ENCODE data around the gene ATP6V1G1.
"Not testable (repeated sequence)": the region's sequence is repeated elsewhere in the genome, so short reads cannot be mapped to it uniquely, and the experiment has no call there.

Gene ATP6V1G1

DNA sequence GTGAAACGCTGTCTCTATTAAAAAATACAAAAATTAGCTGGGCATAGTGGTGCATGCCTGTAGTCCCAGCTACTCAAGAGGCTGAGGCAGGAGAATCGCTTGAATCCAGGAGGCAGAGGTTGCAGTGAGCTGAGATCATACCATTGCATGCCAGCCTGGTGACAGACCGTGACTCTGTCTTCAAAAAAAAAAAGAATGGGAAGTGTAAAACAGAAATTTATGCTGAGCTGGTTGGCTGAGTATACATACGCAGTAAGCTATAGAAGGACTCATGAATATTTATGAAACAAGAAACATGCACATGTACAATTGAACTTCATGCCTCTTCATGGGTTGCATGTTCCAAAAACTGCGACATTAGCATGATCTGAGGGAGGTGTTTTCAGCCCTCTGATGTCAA lies 10.8 kb upstream of the ATP6V1G1 start:
- DNase-seq (ENCODE audit: extremely low spot score, insufficient read length, low read depth); FAIRE-seq: not testable (repeated sequence)

GRCh38 chr9:114578134-114578533 lies 9.4 kb upstream of the ATP6V1G1 start:
- DNase-seq (ENCODE audit: extremely low spot score, insufficient read length, low read depth); FAIRE-seq: not testable (repeated sequence)

DNA sequence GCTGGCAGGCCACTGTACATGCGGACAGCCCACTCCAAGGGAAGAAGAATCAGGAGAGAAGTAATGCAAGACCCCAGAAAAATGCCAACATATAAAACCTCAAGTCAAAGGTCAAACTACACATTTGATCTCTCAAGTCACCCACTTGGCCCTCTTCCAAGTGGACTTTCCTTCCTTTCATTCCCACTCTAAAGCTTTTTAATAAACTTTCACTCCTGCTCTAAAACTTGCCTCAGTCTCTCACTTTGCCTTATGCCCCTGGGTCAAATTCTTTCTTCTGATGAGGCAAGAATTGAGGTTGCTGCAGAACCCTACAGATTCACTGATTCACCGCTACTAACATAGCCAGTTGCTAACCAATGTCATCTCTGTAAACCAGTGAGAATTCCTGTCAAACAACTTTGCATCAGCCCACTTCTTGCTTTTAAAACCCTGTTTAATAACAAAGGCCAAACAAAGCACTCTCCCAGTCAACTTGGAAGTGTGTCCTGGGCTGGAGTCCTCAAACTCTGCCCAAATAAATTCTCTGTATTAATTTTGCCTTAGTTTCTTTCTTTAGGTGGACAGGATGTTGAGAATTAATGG lies 6.9 kb upstream of the ATP6V1G1 start:
- FAIRE-seq (no peak), DNase-seq (ENCODE audit: extremely low spot score, insufficient read length, low read depth) (no peak)

GRCh38 chr9:114583371-114584155 lies 4.0 kb upstream of the ATP6V1G1 start:
- FAIRE-seq (no peak), DNase-seq (ENCODE audit: extremely low spot score, insufficient read length, low read depth) (no peak)

- DNase-seq (ENCODE audit: extremely low spot score, insufficient read length, low read depth), result no peak
Observed at GRCh38 chr9:114588210-114588609, 641 bp downstream of the ATP6V1G1 start.

GRCh38 chr9:114588651-114589526 lies 1.3 kb downstream of the ATP6V1G1 start:
- no peak for DNase-seq (ENCODE audit: extremely low spot score, insufficient read length, low read depth)
- no peak for FAIRE-seq

More at GRCh38 chr9:114588210-114588609, 641 bp downstream of the ATP6V1G1 start:
- no peak for FAIRE-seq

GRCh38 chr9:114590328-114590727 lies 2.8 kb downstream of the ATP6V1G1 start:
- FAIRE-seq, result no peak
- no peak for DNase-seq (ENCODE audit: extremely low spot score, insufficient read length, low read depth)

DNA sequence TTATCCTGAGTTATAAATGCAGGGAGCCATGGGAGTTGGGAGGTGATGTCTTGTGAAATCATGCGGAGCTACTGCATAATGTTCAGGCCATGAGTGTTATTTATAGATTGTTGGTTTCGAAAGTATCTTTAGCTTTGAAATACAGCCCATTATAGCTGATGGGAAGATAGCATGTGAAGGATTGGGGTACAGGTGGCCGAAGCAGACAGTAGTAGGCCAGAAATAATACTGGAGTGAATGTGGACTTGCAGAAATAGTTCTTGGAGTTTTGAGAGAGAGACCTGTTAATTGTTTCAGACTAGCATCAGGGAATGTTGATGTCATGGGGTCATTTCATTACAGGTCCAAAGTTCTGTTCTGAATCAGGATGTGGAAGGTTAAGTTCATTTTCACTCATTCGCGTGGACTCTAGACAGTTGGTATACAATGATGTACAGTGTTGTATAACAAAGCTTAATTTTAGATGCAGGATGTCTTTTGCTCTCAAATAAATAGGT lies 3.8 kb downstream of the ATP6V1G1 start:
- DNase-seq (ENCODE audit: extremely low spot score, insufficient read length, low read depth) (no peak), FAIRE-seq (no peak)

DNA sequence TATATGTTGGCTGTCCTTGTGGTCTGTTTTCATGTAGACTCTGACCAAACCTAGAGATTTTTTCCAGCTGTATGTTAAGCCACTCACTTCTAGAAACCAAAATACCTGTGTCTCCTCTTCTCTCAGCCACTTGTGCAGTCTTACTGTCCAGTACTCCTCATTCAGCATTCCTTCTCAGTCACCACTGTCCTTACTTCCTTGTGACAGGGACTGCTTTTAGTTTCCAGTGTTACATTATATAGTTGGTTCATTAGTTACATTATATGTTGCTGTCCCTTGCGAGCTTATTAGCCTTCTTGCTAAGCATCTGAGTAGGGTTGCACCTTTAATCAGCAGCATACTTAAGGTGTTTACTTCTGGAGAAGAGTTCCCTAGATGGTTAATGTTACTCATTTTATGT lies 4.3 kb downstream of the ATP6V1G1 start:
- no peak for FAIRE-seq

GRCh38 chr9:114592356-114592755 lies 4.8 kb downstream of the ATP6V1G1 start:
- FAIRE-seq (no peak), DNase-seq (ENCODE audit: extremely low spot score, insufficient read length, low read depth) (no peak)

More for the DNA sequence above, 4.3 kb downstream of the ATP6V1G1 start:
- DNase-seq (ENCODE audit: extremely low spot score, insufficient read length, low read depth), result no peak

DNA sequence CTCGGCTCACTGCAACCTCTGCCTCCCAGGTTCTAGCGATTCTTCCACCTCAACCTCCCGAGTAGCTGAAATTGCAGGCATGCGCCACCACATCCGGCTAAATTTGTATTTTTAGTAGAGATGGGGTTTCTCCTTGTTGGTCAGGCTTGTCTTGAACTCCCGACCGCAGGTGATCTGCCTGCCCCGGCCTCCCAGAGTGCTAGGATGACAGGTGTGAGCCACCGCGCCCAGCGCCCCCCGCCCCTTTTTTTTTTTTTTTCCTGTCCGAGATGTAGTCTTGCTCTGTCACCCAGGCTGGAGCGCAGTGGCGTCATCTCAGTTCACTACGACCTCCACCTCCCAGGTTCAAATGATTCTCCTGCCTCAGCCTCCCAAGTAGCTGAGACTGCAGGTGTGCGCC lies 6.6 kb downstream of the ATP6V1G1 start:
- FAIRE-seq, result no peak
- no peak for DNase-seq (ENCODE audit: extremely low spot score, insufficient read length, low read depth)

DNA sequence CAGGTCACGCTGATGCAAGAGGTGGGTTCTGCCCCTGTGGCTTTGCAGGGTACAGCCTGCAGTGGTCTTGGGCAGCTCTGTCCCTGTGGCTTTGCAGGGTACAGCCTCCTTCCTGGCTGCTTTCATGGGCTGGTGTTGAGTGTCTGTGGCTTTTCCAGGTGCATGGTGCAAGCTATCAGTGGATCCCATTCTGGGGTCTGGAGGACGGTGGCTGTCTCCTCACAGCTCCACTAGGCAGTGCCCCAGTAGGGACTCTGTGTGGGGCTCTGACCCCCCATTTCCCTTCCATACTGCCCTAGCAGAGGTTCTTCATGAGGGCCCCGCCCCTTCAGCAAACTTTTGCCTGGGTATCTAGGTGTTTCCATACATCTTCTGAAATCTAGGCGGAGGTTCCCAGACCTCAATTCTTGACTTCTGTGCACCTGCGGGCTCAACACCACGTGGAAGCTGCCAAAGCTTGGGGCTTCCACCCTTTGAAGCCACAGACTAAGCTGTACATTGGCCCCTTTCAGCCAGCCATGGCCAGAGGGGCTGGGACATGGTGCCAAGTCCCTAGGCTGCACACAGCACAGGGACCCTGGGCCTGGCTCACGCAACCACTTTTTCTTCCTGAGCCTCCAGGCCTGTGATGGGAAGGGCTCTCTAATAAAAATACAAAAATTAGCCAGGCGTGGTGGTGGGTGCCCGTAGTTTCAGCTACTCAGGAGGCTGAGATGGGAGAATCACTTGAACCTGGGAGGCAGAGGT lies 13.1 kb downstream of the ATP6V1G1 start:
- FAIRE-seq; DNase-seq (ENCODE audit: extremely low spot score, insufficient read length, low read depth): not testable (repeated sequence)

DNA sequence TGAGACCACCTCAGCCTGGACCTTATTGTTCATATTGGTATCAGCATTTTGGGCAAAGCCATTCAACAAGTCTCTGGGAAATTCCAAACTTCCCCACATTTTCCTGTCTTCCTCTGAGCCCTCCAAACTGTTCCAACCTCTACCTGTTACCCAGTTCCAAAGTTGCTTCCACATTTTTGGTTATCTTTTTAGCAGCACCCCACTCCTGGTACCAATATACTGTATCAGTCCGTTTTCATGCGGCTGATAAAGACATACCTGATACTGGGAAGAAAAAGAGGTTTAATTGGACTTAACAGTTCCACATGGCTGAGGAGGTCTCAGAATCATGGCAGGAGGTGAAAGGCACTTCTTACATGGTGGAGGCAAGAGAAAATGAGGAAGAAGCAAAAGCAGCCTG lies 14.2 kb downstream of the ATP6V1G1 start:
- DNase-seq (ENCODE audit: extremely low spot score, insufficient read length, low read depth); FAIRE-seq: not testable (repeated sequence)

DNA sequence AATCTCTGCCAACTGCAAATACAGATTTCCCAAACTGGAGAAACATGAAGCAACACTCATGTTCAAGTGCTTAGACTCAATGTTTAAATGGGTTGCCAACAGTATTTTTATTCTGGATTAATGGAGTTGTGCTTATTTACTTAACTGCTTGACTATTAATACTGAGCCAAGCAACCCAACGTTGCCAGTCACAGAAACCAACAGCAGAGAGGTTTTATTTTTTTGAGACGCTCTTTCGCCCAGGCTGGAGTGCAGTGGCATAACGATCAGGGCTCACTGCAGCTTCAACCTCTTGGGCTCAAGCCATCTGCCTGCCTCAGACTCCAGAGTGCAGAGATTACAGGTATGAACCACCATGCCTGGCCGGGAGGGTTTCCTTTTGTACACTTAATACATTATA lies 15.1 kb downstream of the ATP6V1G1 start:
- FAIRE-seq, result no peak
- DNase-seq (ENCODE audit: extremely low spot score, insufficient read length, low read depth), result no peak

GRCh38 chr9:114603248-114603647 lies 15.7 kb downstream of the ATP6V1G1 start:
- FAIRE-seq (no peak), DNase-seq (ENCODE audit: extremely low spot score, insufficient read length, low read depth) (no peak)

GRCh38 chr9:114604989-114605388 lies 17.4 kb downstream of the ATP6V1G1 start:
- FAIRE-seq, result no peak
- no peak for DNase-seq (ENCODE audit: extremely low spot score, insufficient read length, low read depth)

DNA sequence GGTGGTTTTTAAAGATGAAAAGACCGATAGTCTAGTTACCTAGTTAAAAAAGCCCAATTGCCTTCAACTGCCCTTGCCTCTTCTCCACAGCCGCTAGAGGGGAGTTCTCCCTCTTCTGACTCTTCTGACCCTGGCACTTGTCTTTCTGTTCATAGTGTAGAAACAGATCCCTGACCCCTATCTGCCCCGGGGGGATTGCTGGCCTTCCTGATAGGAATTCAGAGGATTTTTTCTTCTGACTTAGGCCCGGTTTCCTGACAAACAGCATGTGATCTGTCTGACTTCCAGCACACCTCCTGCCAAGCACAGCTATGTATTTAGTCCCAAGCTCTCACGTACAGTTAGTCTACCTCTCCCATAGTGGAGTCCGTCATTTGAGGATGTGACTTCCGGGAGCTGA lies 18.5 kb downstream of the ATP6V1G1 start:
- FAIRE-seq (no peak), DNase-seq (ENCODE audit: extremely low spot score, insufficient read length, low read depth) (no peak)

DNA sequence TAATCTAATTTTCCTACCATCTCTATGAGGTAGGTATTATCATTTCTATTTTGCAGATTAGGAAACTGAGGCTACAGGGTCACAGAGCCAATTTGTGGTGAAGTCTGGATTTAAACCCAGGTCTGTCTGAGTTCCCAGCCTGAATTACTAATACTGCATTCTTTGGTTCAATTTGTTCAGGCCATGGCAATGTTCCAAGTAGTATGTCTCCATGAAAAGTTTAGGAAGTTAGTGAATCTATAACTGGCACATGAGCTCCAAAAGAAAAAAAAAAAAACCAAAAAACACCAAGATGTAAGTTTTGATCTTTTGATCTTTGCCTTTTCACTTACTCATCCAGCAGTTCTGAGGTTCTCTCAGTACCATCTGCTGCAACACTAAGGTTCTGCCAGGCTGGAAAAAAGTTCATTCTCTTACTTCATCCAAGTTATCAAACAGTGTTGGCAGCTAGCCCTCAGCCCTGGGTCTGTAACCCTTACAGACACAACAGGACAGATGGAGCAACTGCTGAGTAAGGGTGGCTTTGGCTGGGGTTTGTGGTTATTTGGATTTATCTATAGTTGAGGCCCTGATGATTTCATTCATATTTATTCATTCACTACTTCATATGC lies 19.1 kb downstream of the ATP6V1G1 start:
- DNase-seq (ENCODE audit: extremely low spot score, insufficient read length, low read depth) (no peak), FAIRE-seq (no peak)
